ENCODE results near the gene JAGN1. TPM values are rescaled to one million over a fixed set of nuclear protein-coding genes. Genes with fewer than 3 reads are reported as not detected.

JAGN1 gene
- total RNA-seq, 2 experiments from 2014 or later, result 21.0 to 29.5 TPM

DNA sequence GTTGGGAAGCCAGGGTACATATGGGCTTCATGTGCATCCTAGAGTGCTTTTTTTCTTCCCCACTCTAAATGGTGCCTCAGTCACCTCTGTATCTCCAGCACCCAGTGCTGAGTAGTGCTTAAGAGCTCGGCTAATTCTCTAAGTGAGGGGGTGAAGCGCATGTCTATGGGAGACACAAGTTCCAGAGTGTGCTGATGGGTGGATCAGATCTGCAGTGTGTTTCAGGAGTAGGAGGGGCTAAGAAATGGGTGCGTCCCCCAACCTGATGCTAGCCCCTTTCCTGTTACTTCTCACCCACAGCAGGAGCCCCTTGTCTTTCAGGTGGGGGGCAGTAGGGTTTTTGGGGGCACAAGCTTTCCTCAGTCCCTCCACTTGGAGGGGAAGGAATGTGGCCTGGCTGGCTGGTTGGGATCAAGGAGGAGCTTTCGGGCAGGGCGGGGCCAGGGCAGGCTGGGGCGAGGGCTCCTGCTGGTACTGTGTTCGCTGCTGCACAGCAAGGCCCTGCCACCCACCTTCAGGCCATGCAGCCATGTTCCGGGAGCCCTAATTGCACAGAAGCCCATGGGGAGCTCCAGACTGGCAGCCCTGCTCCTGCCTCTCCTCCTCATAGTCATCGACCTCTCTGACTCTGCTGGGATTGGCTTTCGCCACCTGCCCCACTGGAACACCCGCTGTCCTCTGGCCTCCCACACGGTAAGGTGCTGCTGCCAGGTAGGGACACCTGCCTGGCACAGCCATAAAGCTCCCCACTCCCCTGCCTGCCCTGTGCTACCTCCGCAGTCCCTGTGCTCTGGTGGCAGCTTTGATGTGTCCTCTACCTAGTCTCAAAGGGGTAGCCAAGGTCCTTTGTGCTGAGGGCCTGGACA lies 12.2 kb downstream of the JAGN1 start, which contains the start of gene IL17RE:
Gene IL17RE (plus strand): TSS at position 477 of the 866 bp plus-strand sequence. CDS start 85 bp downstream, at position 562.
- Histone ChIP-seq H3K9me2 (ENCODE audit: insufficient read depth, low read length) (no peaks in the 10 kb centered on the region), H3K27ac (ENCODE audit: low read depth, low read length, poor library complexity, severe bottlenecking) (no peak within 1 kb of the TSS), H3K4me3 (ENCODE audit: low read depth, low read length, poor library complexity, severe bottlenecking) (no peak within 1 kb of the TSS), H3K79me2 (ENCODE audit: insufficient read depth, low read depth, low read length) (no peaks in the 10 kb centered on the region), H3K4me1 (ENCODE audit: insufficient read depth, low read length, poor library complexity, severe bottlenecking) (peaks cover 7% of the 10 kb centered on the region), H4K20me1 (ENCODE audit: insufficient read depth, low read length) (no peaks in the 10 kb centered on the region), H3K9me3 (ENCODE audit: low read length) (no peaks in the 10 kb centered on the region), H2AFZ (ENCODE audit: low read length) (no peak within 1 kb of the TSS), H3K36me3 (ENCODE audit: insufficient read depth, low read length) (no peaks in the 10 kb centered on the region), H3K4me2 (ENCODE audit: low read length) (0 out of 2 replicates have a peak within 1 kb of the TSS, but pooled peaks have one; percentile 10)
- ChIA-PET CTCF (ENCODE audit: unreplicated experiment) (no interaction called here), POLR2A (interaction anchor here (0.6 to 0.7 kb wide), 2 partner anchors 13 to 29 kb away, joined by 3 read pairs; no protein-coding TSS in a partner anchor)
- TF ChIP-seq EZH2phosphoT487 (IDR thresholded peaks at IDR 0.05; ENCODE audit: borderline replicate concordance, low read depth, low read length), result no peak
- TF ChIP-seq, protein P1, sequence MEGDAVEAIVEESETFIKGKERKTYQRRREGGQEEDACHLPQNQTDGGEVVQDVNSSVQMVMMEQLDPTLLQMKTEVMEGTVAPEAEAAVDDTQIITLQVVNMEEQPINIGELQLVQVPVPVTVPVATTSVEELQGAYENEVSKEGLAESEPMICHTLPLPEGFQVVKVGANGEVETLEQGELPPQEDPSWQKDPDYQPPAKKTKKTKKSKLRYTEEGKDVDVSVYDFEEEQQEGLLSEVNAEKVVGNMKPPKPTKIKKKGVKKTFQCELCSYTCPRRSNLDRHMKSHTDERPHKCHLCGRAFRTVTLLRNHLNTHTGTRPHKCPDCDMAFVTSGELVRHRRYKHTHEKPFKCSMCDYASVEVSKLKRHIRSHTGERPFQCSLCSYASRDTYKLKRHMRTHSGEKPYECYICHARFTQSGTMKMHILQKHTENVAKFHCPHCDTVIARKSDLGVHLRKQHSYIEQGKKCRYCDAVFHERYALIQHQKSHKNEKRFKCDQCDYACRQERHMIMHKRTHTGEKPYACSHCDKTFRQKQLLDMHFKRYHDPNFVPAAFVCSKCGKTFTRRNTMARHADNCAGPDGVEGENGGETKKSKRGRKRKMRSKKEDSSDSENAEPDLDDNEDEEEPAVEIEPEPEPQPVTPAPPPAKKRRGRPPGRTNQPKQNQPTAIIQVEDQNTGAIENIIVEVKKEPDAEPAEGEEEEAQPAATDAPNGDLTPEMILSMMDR (conservative IDR thresholded peaks at IDR 0.05; ENCODE audit: low read length), result no peak
- no peak for DNase-seq (ENCODE audit: low spot score)
- intact Hi-C loops (cut with micrococcal nuclease; ENCODE audit: unreplicated experiment), result no loop called here
- BruUV-seq (replicated peaks), result no TSS peak

- intact Hi-C loops (cut with micrococcal nuclease; ENCODE audit: unreplicated experiment), result no loop called here
- Histone ChIP-seq H3K9me3 (ENCODE audit: low read length) (no peaks in the 10 kb centered on the region), H2AFZ (ENCODE audit: low read length) (no peak overlapping the region), H4K20me1 (ENCODE audit: insufficient read depth, low read length) (no peaks in the 10 kb centered on the region), H3K4me2 (ENCODE audit: low read length) (no peak overlapping the region), H3K4me3 (ENCODE audit: low read depth, low read length, poor library complexity, severe bottlenecking) (no peak overlapping the region), H3K4me1 (ENCODE audit: insufficient read depth, low read length, poor library complexity, severe bottlenecking) (peaks cover 7% of the 10 kb centered on the region), H3K36me3 (ENCODE audit: insufficient read depth, low read length) (no peaks in the 10 kb centered on the region), H3K27ac (ENCODE audit: low read depth, low read length, poor library complexity, severe bottlenecking) (no peak overlapping the region), H3K79me2 (ENCODE audit: insufficient read depth, low read depth, low read length) (no peaks in the 10 kb centered on the region), H3K9me2 (ENCODE audit: insufficient read depth, low read length) (no peaks in the 10 kb centered on the region)
- BruUV-seq (replicated peaks), result no TSS peak
- no peak for DNase-seq (ENCODE audit: low spot score)
- ChIA-PET CTCF (ENCODE audit: unreplicated experiment) (no interaction called here), POLR2A (interaction anchor here (0.6 kb wide), 1 partner anchor 28 kb away, joined by 3 read pairs; no protein-coding TSS in a partner anchor)
- TF ChIP-seq, protein P1 (conservative IDR thresholded peaks at IDR 0.05; ENCODE audit: low read length), result no peak
- TF ChIP-seq EZH2phosphoT487 (IDR thresholded peaks at IDR 0.05; ENCODE audit: borderline replicate concordance, low read depth, low read length), result no peak
These were observed 12.8 kb downstream of the JAGN1 start for GRCh38 chr3:9903238-9903624.

- ChIA-PET CTCF (ENCODE audit: unreplicated experiment) (no interaction called here), POLR2A (interaction anchor here (0.6 to 0.7 kb wide), 2 partner anchors 27 to 110 kb away, joined by 3 read pairs; no protein-coding TSS in a partner anchor)
- intact Hi-C loops (cut with micrococcal nuclease; ENCODE audit: unreplicated experiment), result no loop called here
- H3K4me2 ChIP-seq (ENCODE audit: low read length), result no peak overlapping the region
- no peak overlapping the region for H3K4me3 ChIP-seq (ENCODE audit: low read depth, low read length, poor library complexity, severe bottlenecking)
- no TSS peak for BruUV-seq (replicated peaks)
- TF ChIP-seq EZH2phosphoT487 (IDR thresholded peaks at IDR 0.05; ENCODE audit: borderline replicate concordance, low read depth, low read length), result no peak
- TF ChIP-seq, protein P1 (conservative IDR thresholded peaks at IDR 0.05; ENCODE audit: low read length), result no peak
- H3K36me3 ChIP-seq (ENCODE audit: insufficient read depth, low read length), result no peaks in the 10 kb centered on the region
- H2AFZ ChIP-seq (ENCODE audit: low read length), result no peak overlapping the region
- no peak overlapping the region for H3K27ac ChIP-seq (ENCODE audit: low read depth, low read length, poor library complexity, severe bottlenecking)
- H4K20me1 ChIP-seq (ENCODE audit: insufficient read depth, low read length), result no peaks in the 10 kb centered on the region
- peaks cover 7% of the 10 kb centered on the region for H3K4me1 ChIP-seq (ENCODE audit: insufficient read depth, low read length, poor library complexity, severe bottlenecking)
- no peaks in the 10 kb centered on the region for H3K9me3 ChIP-seq (ENCODE audit: low read length)
- no peaks in the 10 kb centered on the region for H3K79me2 ChIP-seq (ENCODE audit: insufficient read depth, low read depth, low read length)
- H3K9me2 ChIP-seq (ENCODE audit: insufficient read depth, low read length), result no peaks in the 10 kb centered on the region
- no peak for DNase-seq (ENCODE audit: low spot score)
These were observed 13.5 kb downstream of the JAGN1 start for GRCh38 chr3:9903904-9904303.

Measured in OCI-LY7 (cell line).